Endothelial cell of umbilical vein (primary cell): ENCODE results near the gene ANKRD31. TPM values are rescaled to one million over a fixed set of nuclear protein-coding genes. Genes with fewer than 3 reads are reported as not detected.

ENCODE experiments used
- BruUV-seq: library from RNA; stranded (reverse); fragments of 400-500 nt; replicated peaks from 2 replicates; lab custom pipeline; 2021; lab: Mats Ljungman, UMichigan
- CTCF ChIA-PET: fragments of 300-600, 350-600 bp; sonication (Branson Sonifier 250); formaldehyde crosslinking; loops from one replicate; lab custom pipeline; 2021; ENCODE audit warnings: antibody characterized with exemption, inconsistent platforms; lab: Charles Lee
- POLR2A ChIA-PET: fragments of 300-600, 350-600 bp; sonication (Branson Sonifier 250); formaldehyde crosslinking; loops from one replicate; lab custom pipeline; 2021; ENCODE audit warnings: antibody characterized with exemption, inconsistent platforms; lab: Charles Lee
- DNase-seq: peaks from one replicate; pipeline ENCODE4 v3.0.0-alpha.2; 2011; ENCODE audit warnings: low read depth, low spot score
- FAIRE-seq: peaks from 2 replicates; lab custom pipeline; 2011; peaks lifted over from hg19 to GRCh38; lab: Jason Lieb, UNC
- H2AFZ ChIP-seq: 2 replicates; pipeline ENCODE4 v1.6.0; 2012; ENCODE audit warnings: low read depth, low read length, control low read depth, inconsistent platforms
- H3K27ac ChIP-seq: 2 replicates; pipeline ENCODE4 v1.5.1; 2011; ENCODE audit warnings: low read depth, mild to moderate bottlenecking, control low read depth, low read length, moderate library complexity; ENCODE audit not compliant: insufficient read depth
- H3K27me3 ChIP-seq, 2 experiments: 2 replicates each; pipeline versions ENCODE4 v1.6.0 to v1.6.1; 2011; ENCODE audit warnings: low read length in 2 of 2, mixed read lengths in 1 of 2; ENCODE audit not compliant: control insufficient read depth in 2 of 2, insufficient read depth in 2 of 2
- H3K36me3 ChIP-seq, 2 experiments: 2 replicates in 1 of 2; 3 replicates in 1 of 2; pipeline ENCODE4 v1.5.1; 2011; ENCODE audit warnings: low read length in 2 of 2, mild to moderate bottlenecking in 1 of 2, moderate library complexity in 1 of 2; ENCODE audit not compliant: control insufficient read depth in 2 of 2, insufficient read depth in 2 of 2; ENCODE audit errors: extremely low read depth in 1 of 2
- H3K4me1 ChIP-seq: 3 replicates; pipeline ENCODE4 v1.5.1; 2011; ENCODE audit warnings: mild to moderate bottlenecking, low read length; ENCODE audit not compliant: control insufficient read depth, insufficient read depth; ENCODE audit errors: extremely low read depth
- H3K4me2 ChIP-seq: 2 replicates; pipeline ENCODE4 v1.6.1; 2011; ENCODE audit warnings: low read length, control low read depth, mixed read lengths; ENCODE audit not compliant: insufficient read depth
- H3K4me3 ChIP-seq, 3 experiments: fragments of 200-600 bp in 1 of 3; sonication (generic), shearing (Covaris generic) in 1 of 3; replicated peaks in 1 of 3; 2 replicates each; pipeline ENCODE4 v1.5.1; 2011 to 2016; ENCODE audit warnings: control low read depth in 3 of 3, low read length in 3 of 3, mild to moderate bottlenecking in 2 of 3, inconsistent platforms in 1 of 3, low read depth in 1 of 3, moderate library complexity in 1 of 3; ENCODE audit not compliant: insufficient read depth in 1 of 3
- H3K79me2 ChIP-seq: 2 replicates; pipeline ENCODE4 v1.6.0; 2012; ENCODE audit warnings: low read length, inconsistent platforms; ENCODE audit not compliant: control insufficient read depth, insufficient read depth
- H3K9ac ChIP-seq: replicated peaks from 2 replicates; pipeline ENCODE3; 2011; ENCODE audit warnings: low read length, control low read depth; ENCODE audit not compliant: insufficient read depth; ENCODE audit errors: extremely low read depth
- H3K9me1 ChIP-seq: replicated peaks from 3 replicates; pipeline ENCODE4 v1.6.0; 2011; ENCODE audit warnings: mild to moderate bottlenecking, low read length; ENCODE audit not compliant: control insufficient read depth, insufficient read depth; ENCODE audit errors: extremely low read depth
- H3K9me3 ChIP-seq: replicated peaks from 2 replicates; pipeline ENCODE4 v1.5.1; 2012; ENCODE audit warnings: low read length, inconsistent platforms; ENCODE audit not compliant: control insufficient read depth, insufficient read depth
- H4K20me1 ChIP-seq: replicated peaks from 2 replicates; pipeline ENCODE3; 2011; ENCODE audit warnings: mild to moderate bottlenecking, low read length; ENCODE audit not compliant: control insufficient read depth, insufficient read depth; ENCODE audit errors: extremely low read depth
- CTCF ChIP-seq, 2 donors: IDR thresholded peaks; 1 replicate in 1 of 2; 2 replicates in 1 of 2; pipeline ENCODE4 v1.5.1; 2011; ENCODE audit warnings: low read length in 2 of 2, mild to moderate bottlenecking in 2 of 2, moderate library complexity in 2 of 2, control low read depth in 1 of 2, inconsistent platforms in 1 of 2, low read depth in 1 of 2; ENCODE audit not compliant: insufficient read depth in 1 of 2; ENCODE audit errors: extremely low read depth in 1 of 2
- EZH2 ChIP-seq: IDR thresholded peaks from 2 replicates; pipeline ENCODE4 v1.6.1; 2012; ENCODE audit warnings: borderline replicate concordance, low read depth, mild to moderate bottlenecking, moderate library complexity, low read length, inconsistent platforms; ENCODE audit not compliant: severe bottlenecking
- FOS ChIP-seq: IDR thresholded peaks from 2 replicates; pipeline ENCODE4 v1.6.1; 2011; ENCODE audit warnings: mild to moderate bottlenecking, low read length, moderate library complexity, borderline replicate concordance; ENCODE audit not compliant: insufficient read depth
- GATA2 ChIP-seq: IDR thresholded peaks from 2 replicates; pipeline ENCODE4 v1.7.0; 2011; ENCODE audit warnings: low read depth, mild to moderate bottlenecking, moderate library complexity, mixed read lengths, low read length; ENCODE audit not compliant: insufficient read length, insufficient read depth
- JUN ChIP-seq: IDR thresholded peaks from 2 replicates; pipeline ENCODE4 v1.6.1; 2011; ENCODE audit warnings: borderline replicate concordance, low read depth; ENCODE audit not compliant: insufficient read length, insufficient read depth
- MYC ChIP-seq: IDR thresholded peaks from one replicate; pipeline ENCODE4 v1.6.1; 2011; ENCODE audit warnings: mild to moderate bottlenecking, low read depth, low read length
- POLR2A ChIP-seq: IDR thresholded peaks from 2 replicates; pipeline ENCODE4 v1.6.1; 2012; ENCODE audit warnings: low read depth, mild to moderate bottlenecking, control low read depth, low read length
- POLR2AphosphoS5 ChIP-seq: IDR thresholded peaks from 2 replicates; pipeline ENCODE4 v1.6.1; 2012; ENCODE audit warnings: low read depth, mild to moderate bottlenecking, control low read depth, low read length, moderate library complexity; ENCODE audit not compliant: insufficient read depth
- dilution Hi-C: fragments of 300-500 bp; cut with MboI; formaldehyde crosslinking; loops from one replicate; pipeline ENCODE4 v1.15.0; 2019; ENCODE audit warnings: low sequenced_read_pairs; ENCODE audit not compliant: extremely low pct_ligation_motif_present
- intact Hi-C: fragments of 100-400 bp; cut with micrococcal nuclease; formaldehyde crosslinking; loops from one replicate; pipeline ENCODE4 v1.10.0; 2022
- polyA plus RNA-seq, 4 experiments: library from polyadenylated mRNA; depleted of rRNA in 3 of 4; stranded (reverse) in 3 of 4; unstranded in 1 of 4; fragments of >200 nt; gene quantifications; 2 replicates each; pipeline versions ENCODE4 v1.2.1 to v1.2.3, GENCODE V29; 2011 to 2012; ENCODE audit warnings: missing spikeins in 1 of 4
- total RNA-seq: library from RNA; stranded (reverse); gene quantifications from 2 replicates; pipeline ENCODE4 v1.2.3, GENCODE V29; 2021

ANKRD31 gene
- total and polyA plus RNA-seq, 2 donors (not counting 3 experiments of a cell fraction or from before 2014, with no cell fraction given): not detected

GRCh38 chr5:75148051-75148450 is 88.6 kb downstream of the ANKRD31 start:
- no peaks in the 10 kb centered on the region for H3K36me3 ChIP-seq
- H3K27me3 ChIP-seq: peaks cover 0 to 7% of the 10 kb centered on the region in 2 experiments
- H4K20me1 ChIP-seq: no peaks in the 10 kb centered on the region
- H3K9me1 ChIP-seq: no peaks in the 10 kb centered on the region
- no peak overlapping the region for H3K4me2 ChIP-seq
- no peak overlapping the region for H3K27ac ChIP-seq
- POLR2A ChIA-PET: no interaction called here
- FAIRE-seq: no peak
- no peaks in the 10 kb centered on the region for H3K9me3 ChIP-seq
- intact Hi-C loops: no loop called here
- DNase-seq: no peak
- H2AFZ ChIP-seq: no peak overlapping the region
- H3K4me3 ChIP-seq: no peak overlapping the region
- no peaks in the 10 kb centered on the region for H3K4me1 ChIP-seq
- dilution Hi-C loops: no loop called here
- no TSS peak for BruUV-seq
- TF ChIP-seq POLR2AphosphoS5 (no peak), CTCF (IDR thresholded peaks at IDR 0.05; ENCODE audit: extremely low read depth in 1 of 2, insufficient read depth in 1 of 2, low read depth in 1 of 2, low read length in 2 of 2) (no peak), FOS (no peak), JUN (no peak), MYC (no peak), EZH2 (no peak), POLR2A (no peak), GATA2 (no peak)
- H3K79me2 ChIP-seq: no peaks in the 10 kb centered on the region
- CTCF ChIA-PET: interaction anchor here (1.0 kb wide), 1 partner anchor 1027 kb away, joined by 3 read pairs; no protein-coding TSS in a partner anchor
- H3K9ac ChIP-seq: no peak overlapping the region
